RCC 7860 (cell line): ENCODE measurements around the gene DGKI.

Source experiments
- DNase-seq: peaks from one replicate; pipeline ENCODE4 v3.0.0-alpha.2; 2015; ENCODE audit warnings: low spot score
- FAIRE-seq: peaks from 2 replicates; lab custom pipeline; 2012; peaks lifted over from hg19 to GRCh38; lab: Jason Lieb, UNC

Gene DGKI

GRCh38 chr7:137395420-137395819 is 451.4 kb downstream of the DGKI start:
- DNase-seq, result no peak

GRCh38 chr7:137393570-137393969 is 453.2 kb downstream of the DGKI start:
- no peak for FAIRE-seq
- DNase-seq, result no peak

More at GRCh38 chr7:137395420-137395819, 451.4 kb downstream of the DGKI start:
- FAIRE-seq, result no peak

DNA sequence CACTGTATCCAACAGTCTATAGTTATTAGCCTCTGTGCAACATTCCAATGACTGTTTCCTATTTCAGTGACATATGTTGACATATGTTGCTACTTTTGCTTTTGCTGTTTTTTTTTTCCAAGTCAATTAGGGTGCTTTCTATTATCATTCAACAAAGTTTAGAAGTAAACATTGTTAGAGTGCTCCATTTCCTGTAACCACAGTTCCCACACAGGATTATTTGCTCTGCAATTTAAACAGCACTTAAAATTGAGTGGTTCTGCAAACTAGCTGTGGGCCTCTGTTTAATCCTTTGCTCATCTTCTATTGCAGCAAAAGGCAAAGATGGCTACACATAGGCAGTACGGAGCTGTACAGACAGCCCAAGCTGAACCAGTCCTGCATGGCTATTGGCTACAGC is 456.7 kb downstream of the DGKI start:
- no peak for DNase-seq
- FAIRE-seq, result no peak

GRCh38 chr7:137388916-137389315 is 457.9 kb downstream of the DGKI start:
- no peak for FAIRE-seq
- no peak for DNase-seq

DNA sequence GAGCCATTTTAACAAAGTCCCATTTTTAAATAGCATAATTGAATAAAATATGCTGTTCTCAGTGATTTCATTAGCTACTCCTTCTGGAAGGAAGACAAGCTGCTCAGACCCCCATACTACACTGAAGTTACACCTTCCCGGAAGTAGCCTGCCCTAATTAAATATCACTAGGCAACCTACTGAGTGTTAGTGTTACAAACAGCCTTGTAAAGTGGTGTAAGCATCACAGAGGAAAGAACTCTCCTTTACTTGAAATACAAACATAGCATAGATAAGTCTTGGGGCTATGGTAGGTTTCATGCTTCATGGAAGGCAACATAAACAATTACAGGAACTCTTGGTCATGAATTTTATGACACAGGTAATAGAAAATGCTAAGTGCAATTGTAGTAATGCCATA is 459.8 kb downstream of the DGKI start:
- DNase-seq, result no peak
- FAIRE-seq, result no peak

- FAIRE-seq, result no peak
- no peak for DNase-seq
These were observed 465.7 kb downstream of the DGKI start for GRCh38 chr7:137381045-137381444.

GRCh38 chr7:137373507-137373906 is 473.3 kb downstream of the DGKI start:
- FAIRE-seq (no peak), DNase-seq (no peak)

DNA sequence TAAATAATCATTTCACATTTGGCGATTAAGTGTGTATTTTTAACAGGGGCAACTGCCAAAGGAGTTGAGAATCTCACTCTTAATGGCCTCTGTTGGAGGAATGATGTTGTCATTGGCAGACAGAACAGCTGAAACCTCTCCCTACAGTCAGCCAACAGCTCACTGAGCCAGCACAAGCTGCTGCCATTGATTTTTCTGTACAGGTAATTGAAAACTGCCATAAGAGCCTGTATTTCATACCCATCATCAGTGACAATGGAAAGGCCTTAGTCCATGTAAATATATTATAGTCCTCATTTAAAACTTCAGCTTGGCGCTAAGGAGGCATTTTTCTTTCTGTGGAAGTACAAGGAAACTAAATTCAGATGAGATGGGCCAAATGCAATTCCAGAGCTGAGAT is 475.2 kb downstream of the DGKI start:
- FAIRE-seq, result no peak
- DNase-seq, result no peak

DNA sequence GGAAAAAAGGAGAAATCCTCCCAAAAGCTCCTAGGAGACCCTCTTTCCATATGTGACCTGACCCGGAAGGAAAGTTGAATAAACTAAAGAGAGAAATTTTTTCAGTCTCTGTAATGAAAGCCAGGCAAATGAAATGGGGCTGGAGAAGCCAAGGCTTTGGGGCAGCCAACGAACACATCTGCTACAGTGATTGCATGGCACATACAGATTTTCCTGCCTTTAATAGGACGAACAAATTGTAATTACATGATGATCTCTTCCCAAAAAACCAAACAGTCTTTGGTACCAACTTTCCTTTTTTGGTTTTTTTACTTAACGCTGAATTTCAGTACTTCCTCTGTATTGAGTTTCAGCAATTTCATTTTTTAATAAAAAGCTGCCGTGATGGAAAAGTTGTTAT is 479.8 kb downstream of the DGKI start:
- no peak for FAIRE-seq
- DNase-seq, result no peak

- DNase-seq, result no peak
- no peak for FAIRE-seq
These were observed 483.1 kb downstream of the DGKI start for GRCh38 chr7:137363683-137364082.

- FAIRE-seq (no peak), DNase-seq (no peak)
These were observed 486.6 kb downstream of the DGKI start for GRCh38 chr7:137360087-137360679.

GRCh38 chr7:137354961-137355360 is 491.8 kb downstream of the DGKI start:
- FAIRE-seq, result no peak
- no peak for DNase-seq

- no peak for FAIRE-seq
- DNase-seq, result no peak
These were observed 492.4 kb downstream of the DGKI start for GRCh38 chr7:137354396-137354795.

DNA sequence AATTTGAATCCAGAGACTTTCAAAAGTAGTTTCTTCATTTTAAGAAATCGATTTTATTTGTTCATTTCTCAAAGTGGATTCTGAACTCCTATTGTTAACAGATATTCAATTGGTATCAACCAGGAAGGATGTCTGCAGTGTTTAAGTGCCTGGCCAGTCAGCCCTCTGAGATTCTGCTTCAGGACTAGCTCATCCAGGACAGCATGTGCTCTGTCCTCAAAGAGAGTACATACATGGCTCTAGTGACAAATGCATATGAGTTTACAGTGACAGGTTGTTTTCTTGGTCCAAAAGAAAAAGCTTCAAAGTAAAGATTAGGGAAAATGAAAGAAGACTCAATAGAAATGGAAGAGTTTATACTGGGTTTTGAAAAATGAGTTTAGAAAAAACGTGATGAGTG is 494.8 kb downstream of the DGKI start:
- FAIRE-seq (no peak), DNase-seq (no peak)

DNA sequence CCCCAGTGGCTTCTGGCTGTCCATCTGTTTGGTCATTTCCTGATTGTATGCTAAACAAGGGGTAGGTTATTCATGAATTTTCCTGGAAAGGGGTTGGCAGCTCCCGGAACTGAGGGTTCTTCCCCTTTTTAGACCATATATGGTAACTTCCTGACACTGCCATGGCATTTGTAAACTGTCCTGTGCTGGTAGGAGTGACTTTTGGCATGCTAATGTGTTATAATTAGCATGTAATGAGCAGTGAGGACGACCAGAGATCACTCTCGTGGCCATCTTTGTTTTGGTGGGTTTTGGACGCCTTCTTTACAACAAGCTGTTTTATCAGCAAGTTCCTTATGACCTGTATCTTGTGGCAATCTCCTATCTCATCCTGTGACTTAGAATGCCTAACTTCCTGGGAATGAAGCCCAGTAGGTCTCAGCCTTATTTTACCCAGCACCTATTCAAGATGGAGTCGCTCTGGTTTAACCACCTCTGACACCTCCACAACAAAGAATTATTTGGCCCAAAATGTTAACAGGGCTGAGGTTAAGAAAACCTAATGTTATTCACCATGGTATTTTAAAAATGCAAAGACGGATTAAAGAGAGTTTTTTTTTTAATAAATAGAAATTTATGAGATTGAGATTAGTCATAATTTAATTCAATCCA is 500.9 kb downstream of the DGKI start:
- FAIRE-seq (no peak), DNase-seq (no peak)

DNA sequence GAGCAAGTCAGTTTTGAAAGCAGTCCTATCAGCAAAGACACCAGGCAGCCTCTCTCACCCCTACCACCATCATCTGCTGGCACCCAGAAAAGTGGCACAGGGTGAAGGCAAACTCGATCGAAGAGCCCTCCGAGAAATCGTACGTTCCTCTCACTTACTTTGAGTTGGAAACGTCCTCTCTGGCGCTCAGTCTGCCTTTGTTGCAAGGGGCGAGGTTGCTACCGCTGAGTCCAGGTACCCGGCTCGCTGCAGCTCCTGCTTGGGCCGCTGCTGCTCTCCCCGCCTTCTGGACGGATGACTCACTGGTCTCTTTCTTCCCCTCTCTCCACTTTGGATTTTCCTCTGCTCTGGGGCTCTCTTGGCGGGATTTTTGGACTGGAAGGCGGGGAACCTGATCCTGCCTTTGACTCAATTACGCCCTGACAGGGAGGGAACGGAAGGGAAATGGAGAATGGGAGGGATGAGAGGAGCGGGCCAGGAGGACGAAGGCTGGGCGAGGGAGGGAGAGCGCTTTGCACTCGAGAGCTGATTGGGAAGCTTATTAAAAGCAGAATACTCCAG is 503.4 kb downstream of the DGKI start, which contains the start of gene PTN:
PTN (minus strand) TSS at position 453 of the 561 bp plus-strand sequence. CDS start 88,760 bp downstream, outside the sequence.
- FAIRE-seq, result no peak
- no peak for DNase-seq

DNA sequence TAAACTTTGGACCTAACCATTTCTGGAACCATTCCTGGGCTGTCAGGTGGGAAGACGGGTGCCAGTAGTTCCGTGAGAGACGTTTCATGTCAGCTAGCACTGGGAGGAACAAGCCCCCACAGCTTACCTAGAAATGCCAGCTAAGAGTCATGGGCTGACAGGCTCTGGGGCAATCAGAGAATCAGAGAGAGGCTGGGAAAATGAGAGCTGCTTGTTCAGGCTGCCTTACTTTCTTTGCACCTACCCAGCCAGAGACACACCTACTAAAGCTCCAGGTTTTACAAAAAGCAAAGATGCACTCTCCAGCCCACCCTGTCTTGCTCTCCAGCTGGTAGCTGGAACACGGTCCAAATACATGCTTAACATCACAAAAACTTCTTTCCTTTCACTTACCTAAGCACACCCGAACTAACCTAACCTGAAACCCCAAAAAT is 503.9 kb downstream of the DGKI start:
- FAIRE-seq (no peak), DNase-seq (no peak)

GRCh38 chr7:137342265-137342664 is 504.5 kb downstream of the DGKI start:
- FAIRE-seq, result no peak
- DNase-seq, result no peak

DNA sequence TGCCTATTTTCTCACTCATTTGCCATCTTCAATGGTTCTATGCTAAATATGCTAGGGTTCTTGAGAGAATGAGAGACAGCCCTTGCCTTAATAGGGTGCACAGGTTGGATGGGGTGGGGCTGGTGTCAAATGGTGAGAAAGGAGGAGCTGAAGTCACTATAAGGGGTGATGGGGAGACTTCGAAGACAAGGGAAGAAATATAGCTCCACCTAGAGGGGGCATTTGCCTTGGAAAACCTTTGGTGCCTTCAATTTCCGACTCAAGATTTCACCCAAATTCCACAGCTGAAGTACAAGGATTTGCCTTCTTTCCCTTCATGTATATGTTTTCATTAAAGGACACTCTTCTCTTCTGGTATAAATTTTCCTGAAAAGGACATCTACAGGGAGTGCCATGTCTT is 508.9 kb downstream of the DGKI start:
- FAIRE-seq, result no peak
- DNase-seq, result no peak

GRCh38 chr7:137335814-137336213 is 511.0 kb downstream of the DGKI start:
- FAIRE-seq (no peak), DNase-seq (no peak)

DNA sequence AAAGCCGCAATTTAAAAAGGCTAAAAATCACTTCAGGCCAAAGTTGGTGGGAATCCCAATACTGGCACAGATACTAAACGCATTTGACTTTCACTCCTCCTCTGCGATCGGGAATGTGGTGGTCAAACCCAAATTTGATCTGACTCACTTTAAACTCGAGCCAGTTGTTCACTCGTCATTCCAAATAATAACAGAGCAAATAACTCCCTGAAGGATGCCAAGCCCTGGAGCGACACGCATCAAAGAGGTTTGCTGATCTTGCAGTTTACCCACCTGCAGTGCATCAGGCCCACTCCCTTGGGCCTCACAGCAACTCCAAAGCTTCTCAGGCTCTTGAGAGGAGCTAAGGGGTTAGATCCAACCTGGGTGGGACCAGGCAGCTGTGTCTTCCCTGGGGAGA is 515.4 kb downstream of the DGKI start:
- DNase-seq (no peak), FAIRE-seq (no peak)
